HCT116 (cell line): ENCODE measurements around the gene KLHL40. TPM values are rescaled to one million over a fixed set of nuclear protein-coding genes. Genes with fewer than 3 reads are reported as not detected.

Experiments
- ATAC-seq: fragments of 200-7000 bp; cut with Tn5 transposase; 2 replicates; pipeline ENCODE4 v1.9.1; 2020; ENCODE audit warnings: mild to moderate bottlenecking, moderate library complexity
- BruUV-seq: library from RNA; stranded (reverse); fragments of 400-500 nt; replicated peaks from 2 replicates; lab custom pipeline; 2021; lab: Mats Ljungman, UMichigan
- CTCF ChIA-PET: fragments of 300-600 bp; sonication (Branson Sonifier 250); formaldehyde crosslinking; loops from one replicate; lab custom pipeline; 2021; ENCODE audit warnings: antibody characterized with exemption; lab: Charles Lee
- POLR2A ChIA-PET: fragments of 300-600, 350-600 bp; sonication (Branson Sonifier 250); formaldehyde crosslinking; loops from one replicate; lab custom pipeline; 2021; ENCODE audit warnings: antibody characterized with exemption; lab: Charles Lee
- RAD21 ChIA-PET, 2 experiments: fragments of 300-600 bp; sonication (Branson Sonifier 250); formaldehyde crosslinking; loops; one replicate each; lab custom pipeline; 2023; ENCODE audit warnings: low total read pairs in 2 of 2; ENCODE audit not compliant: uncharacterized antibody in 2 of 2, unreplicated experiment in 2 of 2, low non-redundant PET in 1 of 2; lab: Charles Lee
- DNase-seq: peaks from one replicate; pipeline ENCODE4 v3.0.0-alpha.2; 2010; ENCODE audit warnings: low read depth, low spot score
- H2AFZ ChIP-seq: fragments of 200-600 bp; shearing (Covaris generic), sonication (generic); 2 replicates; pipeline ENCODE4 v1.6.1; 2017; ENCODE audit warnings: low read depth, mixed run types, mixed read lengths, antibody characterized with exemption, low read length; ENCODE audit not compliant: poor library complexity, severe bottlenecking
- H3K27ac ChIP-seq: 2 replicates; pipeline ENCODE4 v1.5.1; 2012; ENCODE audit warnings: low read depth, low read length
- H3K27me3 ChIP-seq: fragments of 200-600 bp; sonication (generic); 2 replicates; pipeline ENCODE4 v1.6.1; 2016; ENCODE audit warnings: mixed run types, low read length, mixed read lengths; ENCODE audit not compliant: insufficient read depth
- H3K36me3 ChIP-seq, 2 experiments: fragments of 200-500 bp in 1 of 2; fragments of 200-600 bp in 1 of 2; sonication (Bioruptor generic) in 1 of 2; sonication (generic) in 1 of 2; 2 replicates each; pipeline versions ENCODE4 v1.5.1 to v1.6.1; 2014 to 2016; ENCODE audit warnings: low read length in 2 of 2, inconsistent platforms in 1 of 2, mixed read lengths in 1 of 2, mixed run types in 1 of 2; ENCODE audit not compliant: insufficient read depth in 2 of 2, control insufficient read depth in 1 of 2
- H3K4me1 ChIP-seq, 2 experiments: fragments of 200-600 bp in 1 of 2; sonication (generic) in 1 of 2; 2 replicates each; pipeline versions ENCODE4 v1.5.1 to v1.6.1; 2012 to 2017; ENCODE audit warnings: low read length in 2 of 2, inconsistent platforms in 1 of 2, mild to moderate bottlenecking in 1 of 2, mixed read lengths in 1 of 2, mixed run types in 1 of 2, moderate library complexity in 1 of 2; ENCODE audit not compliant: insufficient read depth in 2 of 2, control insufficient read depth in 1 of 2
- H3K4me2 ChIP-seq: fragments of 200-600 bp; sonication (generic); 2 replicates; pipeline ENCODE4 v1.6.1; 2017; ENCODE audit warnings: mixed run types, low read length, mixed read lengths
- H3K4me3 ChIP-seq, 2 experiments: fragments of 200-600 bp in 1 of 2; sonication (generic) in 1 of 2; replicated peaks in 1 of 2; 2 replicates each; pipeline ENCODE4 v1.5.1; 2011 to 2016; ENCODE audit warnings: low read length in 2 of 2, control low read depth in 1 of 2, low read depth in 1 of 2, mild to moderate bottlenecking in 1 of 2, mixed read lengths in 1 of 2, mixed run types in 1 of 2
- H3K79me2 ChIP-seq: fragments of 200-600 bp; sonication (generic); 2 replicates; pipeline ENCODE4 v1.6.1; 2017; ENCODE audit warnings: mild to moderate bottlenecking, mixed run types, low read length, moderate library complexity, mixed read lengths; ENCODE audit not compliant: insufficient read depth
- H3K9ac ChIP-seq: fragments of 200-600 bp; sonication (generic); 2 replicates; pipeline ENCODE4 v1.6.1; 2016; ENCODE audit warnings: low read length, mixed read lengths
- H3K9me2 ChIP-seq: fragments of 200-600 bp; sonication (generic), shearing (Covaris generic); 2 replicates; pipeline ENCODE4 v1.6.1; 2017; ENCODE audit warnings: mixed run types, mild to moderate bottlenecking, moderate library complexity; ENCODE audit not compliant: insufficient read depth
- H3K9me3 ChIP-seq, 2 experiments: fragments of 200-500 bp in 1 of 2; fragments of 200-600 bp in 1 of 2; sonication (Bioruptor generic) in 1 of 2; sonication (generic) in 1 of 2; 2 replicates each; pipeline ENCODE4 v1.6.1; 2014 to 2017; ENCODE audit warnings: low read length in 2 of 2, mixed read lengths in 2 of 2, inconsistent platforms in 1 of 2, low read depth in 1 of 2, mild to moderate bottlenecking in 1 of 2, mixed run types in 1 of 2, moderate library complexity in 1 of 2; ENCODE audit not compliant: control insufficient read depth in 1 of 2, insufficient read depth in 1 of 2
- H4K20me1 ChIP-seq: fragments of 200-600 bp; sonication (generic), shearing (Covaris generic); 2 replicates; pipeline ENCODE4 v1.6.1; 2017; ENCODE audit warnings: mixed run types, mild to moderate bottlenecking, moderate library complexity; ENCODE audit not compliant: insufficient read depth
- CBX3 ChIP-seq: IDR thresholded peaks from 2 replicates; pipeline ENCODE4 v1.6.1; 2012; ENCODE audit warnings: low read depth
- CTCF ChIP-seq, 3 experiments: fragments of 200-600 bp in 1 of 3; sonication (generic) in 1 of 3; IDR thresholded peaks in 2 of 3; conservative IDR thresholded peaks in 1 of 3; 2 replicates each; pipeline ENCODE4 v1.5.1; 2012 to 2017; ENCODE audit warnings: low read depth in 2 of 3, low read length in 2 of 3, antibody characterized with exemption in 1 of 3, borderline replicate concordance in 1 of 3, control low read depth in 1 of 3, mild to moderate bottlenecking in 1 of 3, mixed read lengths in 1 of 3, mixed run types in 1 of 3, moderate library complexity in 1 of 3; ENCODE audit not compliant: insufficient read depth in 1 of 3
- EZH2 ChIP-seq: fragments of 200-600 bp; sonication (generic); IDR thresholded peaks from 2 replicates; pipeline ENCODE4 v1.6.1; 2017; ENCODE audit warnings: antibody characterized with exemption, mixed run types
- EZH2phosphoT487 ChIP-seq: fragments of 200-600 bp; IDR thresholded peaks from 2 replicates; pipeline ENCODE4 v1.6.1; 2018; ENCODE audit warnings: antibody characterized with exemption, borderline replicate concordance
- FOSL1 ChIP-seq: IDR thresholded peaks from 2 replicates; pipeline ENCODE4 v1.6.1; 2012; ENCODE audit warnings: low read depth
- MAX ChIP-seq: IDR thresholded peaks from 2 replicates; pipeline ENCODE4 v1.6.1; 2012
- YY1 ChIP-seq: IDR thresholded peaks from 2 replicates; pipeline ENCODE4 v1.6.1; 2011; ENCODE audit warnings: low read length, low read depth, moderate library complexity, mild to moderate bottlenecking; ENCODE audit not compliant: insufficient replicate concordance; ENCODE audit errors: extremely low read depth
- ZBTB33 ChIP-seq: IDR thresholded peaks from 2 replicates; pipeline ENCODE4 v1.6.1; 2011; ENCODE audit warnings: mild to moderate bottlenecking, low read length, moderate library complexity; ENCODE audit not compliant: insufficient replicate concordance; ENCODE audit errors: extremely low read depth
- ZNF274 ChIP-seq: fragments of 200-500 bp; sonication (Bioruptor generic); IDR thresholded peaks from 2 replicates; pipeline ENCODE4 v1.6.1; 2014; ENCODE audit warnings: mild to moderate bottlenecking, low read depth, low read length, inconsistent platforms
- intact Hi-C: fragments of 100-400 bp; cut with micrococcal nuclease; formaldehyde crosslinking; loops from 2 replicates; pipeline ENCODE4 v1.10.0; 2022
- total RNA-seq: library from RNA; stranded (reverse); gene quantifications from one replicate; pipeline ENCODE4 v1.2.1, GENCODE V29; 2021; ENCODE audit not compliant: unreplicated experiment

Gene KLHL40
- total RNA-seq, 1 experiment from 2014 or later, result not detected

GRCh38 chr3:42691816-42692666 is 6.7 kb downstream of the KLHL40 start:
- H3K9me3 ChIP-seq, result no peaks in the 10 kb centered on the region
- H4K20me1 ChIP-seq, result no peaks in the 10 kb centered on the region
- intact Hi-C loops, result no loop called here
- H3K27me3 ChIP-seq, result peaks cover 6% of the 10 kb centered on the region; the same call in 1 of the 2 replicates
- no peak for DNase-seq
- CTCF ChIA-PET, result no interaction called here
- H3K4me2 ChIP-seq, result no peak overlapping the region
- H3K36me3 ChIP-seq, result no peaks in the 10 kb centered on the region
- H3K27ac ChIP-seq, result no peak overlapping the region
- no peaks in the 10 kb centered on the region for H3K9me2 ChIP-seq
- no peak overlapping the region for H2AFZ ChIP-seq
- POLR2A ChIA-PET, result no interaction called here
- no TSS peak for BruUV-seq
- H3K4me1 ChIP-seq, result peaks cover 0 to 3% of the 10 kb centered on the region in 2 experiments; a peak in 1 of 4 replicates
- H3K79me2 ChIP-seq, result no peaks in the 10 kb centered on the region
- no peak overlapping the region for H3K9ac ChIP-seq
- ATAC-seq, result no peak
- RAD21 ChIA-PET, result no interaction called here
- no peak overlapping the region for H3K4me3 ChIP-seq
- TF ChIP-seq ZBTB33, result no peak
- TF ChIP-seq CBX3, result no peak
- no peak for TF ChIP-seq EZH2
- no peak for TF ChIP-seq ZNF274
- TF ChIP-seq YY1, result no peak
- no peak for TF ChIP-seq CTCF (IDR thresholded peaks at IDR 0.05 in 2 of 3, conservative IDR thresholded peaks at IDR 0.05 in 1 of 3; ENCODE audit: borderline replicate concordance in 1 of 3, insufficient read depth in 1 of 3, low read depth in 2 of 3, low read length in 2 of 3)
- no peak for TF ChIP-seq FOSL1
- TF ChIP-seq MAX, result no peak
- no peak for TF ChIP-seq EZH2phosphoT487
